Left ventricle myocardium inferior (tissue), 1 donor: ENCODE measurements around the gene TRNP1. TPM values are rescaled to one million over a fixed set of nuclear protein-coding genes. Genes with fewer than 3 reads are reported as not detected.

Experiments
- DNase-seq: peaks from one replicate; pipeline ENCODE4 v3.0.0-alpha.2; 2020
- H3K27ac ChIP-seq: fragments of 200-600 bp; replicated peaks from 2 replicates; pipeline ENCODE4 v1.8.0; 2021
- H3K27me3 ChIP-seq: fragments of 200-600 bp; 2 replicates; pipeline ENCODE4 v1.8.0; 2021; ENCODE audit warnings: low read depth
- H3K36me3 ChIP-seq: fragments of 200-600 bp; 2 replicates; pipeline ENCODE4 v1.8.0; 2021
- H3K4me1 ChIP-seq: fragments of 200-600 bp; 2 replicates; pipeline ENCODE4 v1.8.0; 2021
- H3K4me3 ChIP-seq: fragments of 200-600 bp; 2 replicates; pipeline ENCODE4 v1.8.0; 2021; ENCODE audit warnings: mild to moderate bottlenecking, moderate library complexity
- H3K9me3 ChIP-seq: fragments of 200-600 bp; replicated peaks from 2 replicates; pipeline ENCODE4 v1.8.0; 2021
- intact Hi-C: fragments of 100-400 bp; cut with micrococcal nuclease; formaldehyde crosslinking; loops from one replicate; pipeline ENCODE4 v1.11.0; 2022
- total RNA-seq: library from RNA; stranded (reverse); fragmentation: NEBNext Ultra II Directional; extraction: Animal tissue kit (Norgen Biotek cat#: 25700); gene quantifications from one replicate; pipeline ENCODE4 v1.2.1, GENCODE V29; 2021
- TF ChIP-seq, protein P1 (sequence below): fragments of 200-600 bp; IDR thresholded peaks from 2 replicates; pipeline ENCODE4 v1.8.0; 2021; ENCODE audit warnings: antibody characterized with exemption, mild to moderate bottlenecking, borderline replicate concordance
- donor health status: DM: no; HTN: yes; CAD: no; lungs with severe emphysema.

TRNP1 gene
- total RNA-seq, 1 donor from 2014 or later: 35.7 TPM

DNA sequence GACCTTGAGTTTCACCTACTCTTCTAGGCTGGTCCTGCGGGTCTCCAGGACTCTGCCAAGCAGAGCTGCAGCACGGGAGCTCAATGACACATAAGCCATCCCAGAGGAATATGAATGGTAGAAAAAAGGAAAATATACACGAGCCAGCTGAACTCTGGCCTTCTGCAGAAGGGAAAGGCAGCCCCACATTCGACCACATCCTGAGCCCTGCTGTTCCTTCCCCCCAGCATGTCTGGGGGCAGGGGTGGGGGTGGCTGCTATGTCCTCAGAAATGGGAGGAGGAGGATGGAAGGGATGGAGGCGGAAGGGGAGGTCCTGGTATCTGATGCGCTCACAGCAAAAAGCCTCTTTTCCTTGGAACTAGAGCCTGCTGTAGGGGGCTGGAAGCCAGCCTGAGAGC, 21.1 kb upstream of the TRNP1 start:
- intact Hi-C loops: no loop called here
- Histone ChIP-seq H3K36me3 (no peaks in the 10 kb centered on the region), H3K27me3 (peaks cover 35% of the 10 kb centered on the region), H3K9me3 (no peaks in the 10 kb centered on the region), H3K4me1 (no peaks in the 10 kb centered on the region), H3K27ac (no peak overlapping the region), H3K4me3 (no peak overlapping the region)
- no peak for DNase-seq
- TF ChIP-seq, protein P1, sequence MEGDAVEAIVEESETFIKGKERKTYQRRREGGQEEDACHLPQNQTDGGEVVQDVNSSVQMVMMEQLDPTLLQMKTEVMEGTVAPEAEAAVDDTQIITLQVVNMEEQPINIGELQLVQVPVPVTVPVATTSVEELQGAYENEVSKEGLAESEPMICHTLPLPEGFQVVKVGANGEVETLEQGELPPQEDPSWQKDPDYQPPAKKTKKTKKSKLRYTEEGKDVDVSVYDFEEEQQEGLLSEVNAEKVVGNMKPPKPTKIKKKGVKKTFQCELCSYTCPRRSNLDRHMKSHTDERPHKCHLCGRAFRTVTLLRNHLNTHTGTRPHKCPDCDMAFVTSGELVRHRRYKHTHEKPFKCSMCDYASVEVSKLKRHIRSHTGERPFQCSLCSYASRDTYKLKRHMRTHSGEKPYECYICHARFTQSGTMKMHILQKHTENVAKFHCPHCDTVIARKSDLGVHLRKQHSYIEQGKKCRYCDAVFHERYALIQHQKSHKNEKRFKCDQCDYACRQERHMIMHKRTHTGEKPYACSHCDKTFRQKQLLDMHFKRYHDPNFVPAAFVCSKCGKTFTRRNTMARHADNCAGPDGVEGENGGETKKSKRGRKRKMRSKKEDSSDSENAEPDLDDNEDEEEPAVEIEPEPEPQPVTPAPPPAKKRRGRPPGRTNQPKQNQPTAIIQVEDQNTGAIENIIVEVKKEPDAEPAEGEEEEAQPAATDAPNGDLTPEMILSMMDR: no peak

DNA sequence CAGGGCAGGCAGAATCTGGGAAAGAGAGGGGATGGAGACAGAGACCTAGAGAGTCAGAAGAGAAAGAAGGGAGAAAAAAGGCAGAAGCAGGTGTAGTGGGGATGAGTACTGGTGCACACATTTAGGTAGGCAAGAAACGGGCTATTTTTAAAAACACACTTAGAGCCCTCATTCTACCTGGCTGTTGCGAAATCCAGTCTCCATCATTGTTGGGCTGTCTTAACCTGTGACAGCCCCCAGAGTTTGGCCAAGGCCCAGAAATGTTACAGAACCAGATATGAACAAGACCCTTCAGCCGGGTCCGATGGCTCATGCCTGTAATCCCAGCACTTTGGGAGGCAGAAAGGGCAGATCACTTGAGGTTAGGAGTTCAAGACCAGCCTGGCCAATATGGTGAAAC, 20.7 kb upstream of the TRNP1 start:
- no peak overlapping the region for H3K27ac ChIP-seq
- TF ChIP-seq, protein P1: no peak
- peaks cover 31% of the 10 kb centered on the region for H3K27me3 ChIP-seq
- H3K9me3 ChIP-seq: no peaks in the 10 kb centered on the region
- H3K4me1 ChIP-seq: no peaks in the 10 kb centered on the region
- intact Hi-C loops: no loop called here
- H3K4me3 ChIP-seq: no peak overlapping the region
- DNase-seq: no peak
- H3K36me3 ChIP-seq: no peaks in the 10 kb centered on the region

DNA sequence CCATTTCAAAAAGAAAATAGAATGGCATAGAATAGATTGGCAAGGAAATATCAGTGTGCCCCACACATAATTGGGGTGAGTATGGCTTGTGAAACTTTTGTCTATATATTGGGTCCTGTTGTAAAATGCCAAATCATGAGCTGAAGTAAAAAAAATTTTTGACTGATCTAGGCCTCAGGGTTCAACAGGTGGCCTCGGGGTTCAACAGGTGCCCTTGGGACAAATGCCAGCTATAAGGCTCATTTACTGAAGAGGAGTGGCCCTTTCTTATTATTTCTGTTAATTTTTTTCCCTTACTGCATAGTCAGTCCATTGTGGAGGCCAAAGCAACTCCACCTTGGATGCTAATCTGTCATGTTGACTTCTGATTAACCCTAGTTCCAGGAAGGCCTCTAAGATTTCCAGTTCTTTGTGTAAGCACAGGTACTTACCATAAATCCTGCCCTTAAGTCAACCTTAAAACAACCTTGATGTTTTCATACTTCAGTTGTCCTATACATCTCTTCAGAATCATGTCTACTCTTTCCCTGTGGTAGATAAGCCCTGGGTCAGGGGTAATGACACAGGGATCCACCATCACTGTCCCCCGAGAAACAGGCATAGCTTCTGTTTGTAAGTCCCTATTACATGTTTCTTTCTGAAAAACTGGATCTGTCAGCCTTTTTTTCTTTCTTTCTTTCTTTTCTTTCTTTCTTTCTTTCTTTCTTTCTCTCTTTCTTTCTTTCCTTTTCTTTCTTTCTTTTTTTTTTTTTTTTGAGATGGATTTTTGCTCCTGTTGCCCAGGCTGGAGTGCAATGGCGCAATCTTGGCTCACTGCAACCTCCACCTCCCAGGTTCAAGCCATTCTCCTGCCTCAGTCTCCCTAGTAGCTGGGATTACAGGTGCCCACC, 16.6 kb upstream of the TRNP1 start:
- Histone ChIP-seq H3K4me1 (no peaks in the 10 kb centered on the region), H3K36me3 (no peaks in the 10 kb centered on the region), H3K9me3 (no peaks in the 10 kb centered on the region), H3K4me3 (no peak overlapping the region), H3K27me3 (peaks cover under 1% of the 10 kb centered on the region), H3K27ac (no peak overlapping the region)
- TF ChIP-seq, protein P1: no peak
- intact Hi-C loops: no loop called here
- DNase-seq: no peak

DNA sequence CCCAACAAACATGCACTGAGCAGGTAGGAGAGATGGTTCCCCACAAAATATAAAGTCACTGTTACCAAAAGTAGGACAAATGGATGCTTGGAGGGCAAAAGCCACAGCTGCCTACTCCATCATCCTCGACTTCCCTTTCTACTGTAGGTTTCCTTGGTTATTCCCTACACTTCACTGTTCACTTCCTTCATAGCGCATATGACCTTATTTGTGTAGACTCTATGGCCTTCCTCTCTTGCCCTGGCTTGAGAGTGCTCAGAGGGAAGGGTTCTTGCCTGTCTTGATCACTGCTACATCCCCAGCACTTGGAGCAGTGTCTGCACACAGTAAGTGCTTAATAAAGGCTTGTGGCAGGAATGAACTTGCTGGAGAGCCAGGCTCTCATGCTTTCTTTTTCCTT, 14.6 kb upstream of the TRNP1 start:
- no peak for DNase-seq
- Histone ChIP-seq H3K9me3 (no peaks in the 10 kb centered on the region), H3K4me3 (no peak overlapping the region), H3K27me3 (peaks cover 12% of the 10 kb centered on the region), H3K36me3 (no peaks in the 10 kb centered on the region), H3K27ac (no peak overlapping the region), H3K4me1 (no peaks in the 10 kb centered on the region)
- intact Hi-C loops: no loop called here
- TF ChIP-seq, protein P1: no peak

DNA sequence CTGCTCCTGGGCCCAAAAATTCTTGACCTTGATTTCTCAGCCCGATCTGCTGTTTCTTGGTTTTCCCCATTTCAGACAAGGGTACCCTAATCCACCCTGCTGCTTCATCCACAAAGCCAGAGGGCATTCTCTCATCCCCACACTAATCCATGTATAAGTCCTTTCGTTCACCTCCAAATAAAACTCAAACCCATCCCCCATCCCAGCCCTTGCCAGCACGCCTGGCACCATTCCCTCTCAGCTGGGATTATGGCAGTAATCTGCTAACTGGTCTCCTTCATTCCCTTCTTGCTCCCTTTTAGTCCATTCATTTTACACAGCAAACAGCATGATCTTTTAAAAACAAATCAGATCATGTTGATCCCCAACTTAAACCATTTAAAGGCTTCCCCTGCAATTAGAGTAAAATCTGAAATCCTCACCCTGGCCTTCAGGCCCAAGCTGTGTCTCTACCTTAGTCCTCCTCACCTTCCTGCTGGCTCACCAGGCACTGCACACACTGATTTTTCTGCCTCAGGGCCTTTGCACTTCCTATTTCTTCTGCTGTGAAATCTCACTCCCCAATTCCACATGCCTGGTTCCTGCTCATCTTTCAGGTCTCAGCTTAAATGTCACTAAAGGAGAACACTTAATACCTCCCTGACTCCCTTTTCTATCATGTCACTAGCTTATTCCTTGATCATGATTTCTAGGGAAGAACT, 12.2 kb upstream of the TRNP1 start:
- H3K36me3 ChIP-seq: no peaks in the 10 kb centered on the region
- H3K27me3 ChIP-seq: peaks cover 23% of the 10 kb centered on the region

More for the DNA sequence above, 12.2 kb upstream of the TRNP1 start:
- no peaks in the 10 kb centered on the region for H3K4me1 ChIP-seq
- intact Hi-C loops: no loop called here
- H3K4me3 ChIP-seq: no peak overlapping the region
- DNase-seq: no peak
- H3K9me3 ChIP-seq: no peaks in the 10 kb centered on the region
- no peak overlapping the region for H3K27ac ChIP-seq
- TF ChIP-seq, protein P1: no peak
